Right forelimb (tissue), 1 donor: ENCODE data around the gene MICALL1.

Experiments
- DNase-seq: peaks from one replicate; pipeline ENCODE4 v3.0.0-alpha.2; 2018

Gene MICALL1, protein sequence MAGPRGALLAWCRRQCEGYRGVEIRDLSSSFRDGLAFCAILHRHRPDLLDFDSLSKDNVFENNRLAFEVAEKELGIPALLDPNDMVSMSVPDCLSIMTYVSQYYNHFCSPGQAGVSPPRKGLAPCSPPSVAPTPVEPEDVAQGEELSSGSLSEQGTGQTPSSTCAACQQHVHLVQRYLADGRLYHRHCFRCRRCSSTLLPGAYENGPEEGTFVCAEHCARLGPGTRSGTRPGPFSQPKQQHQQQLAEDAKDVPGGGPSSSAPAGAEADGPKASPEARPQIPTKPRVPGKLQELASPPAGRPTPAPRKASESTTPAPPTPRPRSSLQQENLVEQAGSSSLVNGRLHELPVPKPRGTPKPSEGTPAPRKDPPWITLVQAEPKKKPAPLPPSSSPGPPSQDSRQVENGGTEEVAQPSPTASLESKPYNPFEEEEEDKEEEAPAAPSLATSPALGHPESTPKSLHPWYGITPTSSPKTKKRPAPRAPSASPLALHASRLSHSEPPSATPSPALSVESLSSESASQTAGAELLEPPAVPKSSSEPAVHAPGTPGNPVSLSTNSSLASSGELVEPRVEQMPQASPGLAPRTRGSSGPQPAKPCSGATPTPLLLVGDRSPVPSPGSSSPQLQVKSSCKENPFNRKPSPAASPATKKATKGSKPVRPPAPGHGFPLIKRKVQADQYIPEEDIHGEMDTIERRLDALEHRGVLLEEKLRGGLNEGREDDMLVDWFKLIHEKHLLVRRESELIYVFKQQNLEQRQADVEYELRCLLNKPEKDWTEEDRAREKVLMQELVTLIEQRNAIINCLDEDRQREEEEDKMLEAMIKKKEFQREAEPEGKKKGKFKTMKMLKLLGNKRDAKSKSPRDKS

DNA sequence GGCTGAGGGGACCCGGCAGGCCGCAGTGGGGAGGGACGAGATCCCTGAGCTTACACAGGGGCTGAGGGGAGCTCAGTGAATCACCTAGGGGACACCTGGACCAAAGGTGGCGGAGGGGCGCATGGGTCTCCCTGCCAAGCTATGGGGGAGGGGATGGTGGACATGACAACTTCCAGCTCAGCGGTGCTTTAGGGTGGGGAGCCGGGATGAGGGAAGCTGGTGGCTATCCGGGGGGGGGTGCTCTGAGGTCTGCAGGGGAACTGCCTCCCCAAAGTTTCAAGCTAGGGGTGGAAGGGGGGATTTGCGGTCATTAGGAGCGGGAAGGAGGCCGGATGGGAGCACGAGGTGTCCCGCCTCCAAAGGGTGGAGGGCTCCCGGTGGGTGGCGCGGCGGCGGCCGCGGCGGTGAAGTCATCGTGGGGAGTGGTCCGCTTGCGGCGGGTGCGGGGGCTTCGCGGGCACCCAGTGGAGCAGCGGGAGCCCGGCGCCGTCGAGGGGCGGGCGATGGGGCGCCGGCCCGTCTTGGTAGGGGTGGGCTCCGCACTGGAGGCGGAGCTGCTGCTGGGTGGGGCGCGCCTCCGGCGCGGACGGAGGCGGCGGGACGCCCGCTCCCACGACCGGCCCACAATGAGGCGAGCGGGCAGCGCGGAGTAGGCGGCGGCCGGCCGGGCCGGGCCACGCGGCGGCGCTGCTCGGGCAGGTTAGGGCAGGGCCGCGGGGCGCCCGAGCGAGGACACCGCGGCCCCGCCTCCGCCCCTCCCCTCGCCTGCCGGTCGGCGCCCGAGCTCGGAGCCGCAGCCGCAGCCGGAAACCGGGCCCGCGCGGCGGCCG is at the start of gene MICALL1:
Gene MICALL1 (plus strand): TSS at position 764 of the 830 bp plus-strand sequence. CDS start 126 bp downstream, outside the sequence.
- peak; percentile 76 for DNase-seq

DNA sequence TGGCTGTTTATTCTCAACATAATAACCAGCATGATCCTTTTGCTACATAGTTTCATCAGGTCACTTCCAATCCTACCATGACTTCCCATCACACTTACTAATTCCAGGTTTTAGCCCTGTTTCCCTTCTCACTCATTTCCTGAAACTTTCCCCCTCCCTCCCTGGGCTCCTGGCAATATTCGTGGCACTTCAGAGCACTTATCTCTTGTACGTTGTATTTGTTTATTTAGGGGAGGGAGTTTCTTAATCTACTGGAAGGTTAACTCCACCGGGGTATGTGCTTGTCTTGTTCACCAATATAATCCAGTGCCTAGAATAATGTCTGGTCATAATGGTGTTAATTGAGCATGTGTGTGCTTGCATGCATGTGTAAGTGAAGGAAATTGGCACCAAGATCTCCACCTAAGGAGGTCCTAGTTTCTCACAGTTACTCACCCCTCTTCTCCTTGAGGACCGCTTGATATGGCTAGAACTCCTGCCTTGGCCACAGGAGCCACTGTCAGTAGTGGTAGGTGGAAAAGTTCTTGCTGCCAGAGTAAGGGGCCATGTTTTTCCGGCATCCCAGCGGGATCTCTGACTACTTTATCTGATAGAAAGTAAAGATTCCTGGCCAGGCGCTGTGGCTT is 45.2 kb upstream of the MICALL1 start:
- DNase-seq = no peak

DNA sequence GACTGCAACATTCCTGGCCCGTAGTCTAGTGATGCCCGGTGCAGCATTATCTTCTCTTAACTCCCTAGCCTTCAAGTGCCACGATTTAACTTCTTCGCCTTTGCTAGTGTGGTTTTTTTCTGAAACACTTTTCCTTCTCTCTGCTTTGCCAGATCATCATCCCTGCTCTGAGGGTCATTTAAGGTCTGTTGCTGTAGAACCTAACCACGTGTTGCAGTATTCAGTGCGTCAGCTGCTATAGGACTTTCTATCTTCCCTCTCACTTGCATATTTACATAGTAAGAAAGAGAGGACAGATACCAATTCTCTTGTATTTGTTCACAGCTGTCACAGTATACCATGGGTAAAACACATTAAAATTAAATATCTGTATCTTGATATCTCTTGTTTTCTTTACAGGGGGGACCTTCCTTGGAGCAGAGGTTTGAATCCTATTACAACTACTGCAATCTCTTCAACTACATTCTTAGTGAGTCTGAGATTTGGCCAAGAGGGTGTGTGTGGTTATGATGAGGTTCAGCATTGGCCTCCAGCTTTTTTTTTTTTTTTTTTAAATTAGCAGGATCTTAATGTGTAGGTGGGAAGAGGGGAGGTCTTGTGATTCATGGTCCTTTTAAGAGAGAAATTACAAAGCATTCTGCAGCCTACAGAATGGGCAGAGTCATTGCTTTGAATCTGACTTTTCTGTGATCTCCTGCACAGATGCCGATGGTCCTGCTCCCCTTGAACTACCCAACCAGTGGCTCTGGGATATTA is 43.3 kb upstream of the MICALL1 start:
- DNase-seq = no peak

DNA sequence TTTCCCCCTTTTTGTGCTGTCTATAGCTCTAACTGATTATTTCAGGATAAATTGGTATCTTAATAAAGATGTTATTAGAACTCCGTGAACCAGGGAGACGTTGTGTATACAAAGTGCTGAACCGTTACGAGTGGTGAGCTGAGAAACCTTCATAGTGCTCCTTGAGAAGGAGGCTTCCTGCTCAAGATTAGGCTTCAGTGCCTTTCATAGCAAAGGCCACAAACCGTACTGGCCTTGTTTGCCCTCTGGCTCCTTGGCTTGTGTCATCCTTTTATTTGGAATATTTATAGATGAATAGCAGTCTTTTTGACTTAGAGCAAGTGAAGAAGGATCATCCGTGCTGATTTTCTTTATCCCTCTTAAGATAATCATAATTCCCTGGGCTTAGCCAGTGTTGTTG is 40.6 kb upstream of the MICALL1 start:
- no peak for DNase-seq

GRCh38 chr22:37870273-37870672 is 35.8 kb upstream of the MICALL1 start:
- no peak for DNase-seq

GRCh38 chr22:37880668-37881440 is 25.2 kb upstream of the MICALL1 start:
- DNase-seq = no peak

DNA sequence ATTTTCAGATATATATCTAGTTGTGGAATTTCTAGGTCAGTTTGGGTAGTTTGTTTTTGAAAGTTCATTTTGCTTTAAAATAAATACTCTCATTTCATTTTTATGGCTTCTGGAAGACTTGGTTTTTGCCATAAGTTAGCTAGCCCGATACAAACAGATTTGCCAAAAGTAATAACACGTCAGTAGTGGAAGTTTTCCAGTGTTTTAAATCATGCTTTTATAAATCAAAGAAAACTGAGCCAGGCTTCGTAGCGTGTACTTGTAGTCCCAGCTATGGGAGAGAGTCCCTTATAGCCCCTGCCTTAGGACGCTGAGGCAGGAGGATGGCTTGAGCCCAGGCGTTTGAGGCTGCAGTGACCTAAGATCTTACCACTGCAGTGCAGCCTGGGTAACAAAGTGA is 21.7 kb upstream of the MICALL1 start:
- DNase-seq = no peak

DNA sequence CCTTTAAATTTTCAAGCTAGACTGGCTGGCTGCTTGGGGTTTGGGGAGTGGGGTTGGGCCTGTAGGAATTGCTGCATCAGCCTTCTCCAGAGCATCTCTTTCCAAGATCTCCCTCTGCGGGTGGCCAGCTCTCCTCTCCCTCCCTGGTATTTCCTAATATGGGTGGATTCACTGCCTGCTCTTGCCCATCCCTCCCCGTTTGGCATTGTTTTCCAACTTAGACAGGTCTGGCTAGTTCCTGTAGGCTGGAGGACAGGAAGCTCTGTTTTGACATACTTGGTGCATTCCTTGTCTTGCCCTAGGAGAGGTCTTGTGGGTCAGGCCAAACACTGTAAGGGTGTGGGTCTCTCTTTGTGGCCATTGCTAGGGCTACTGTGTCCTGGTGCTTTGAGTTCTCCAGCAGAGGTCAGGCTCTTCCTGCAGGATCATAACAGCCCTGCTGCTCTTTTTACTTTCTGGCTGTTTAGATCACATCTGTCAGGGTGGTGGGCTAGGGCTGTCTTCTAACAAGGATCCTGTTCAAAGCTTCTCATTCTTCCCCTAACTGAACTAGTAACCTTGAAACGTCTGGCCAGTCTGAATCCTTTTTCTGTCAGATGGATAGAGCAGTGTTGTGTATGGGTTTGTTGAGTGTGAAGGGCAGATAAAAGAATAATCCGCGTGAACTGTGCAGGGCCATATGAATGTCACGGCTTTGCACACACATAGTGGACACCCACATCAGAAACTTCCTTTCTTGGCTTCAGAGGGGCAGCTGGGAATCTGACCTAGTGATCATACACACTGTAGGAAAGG is 18.3 kb upstream of the MICALL1 start:
- DNase-seq = no peak

DNA sequence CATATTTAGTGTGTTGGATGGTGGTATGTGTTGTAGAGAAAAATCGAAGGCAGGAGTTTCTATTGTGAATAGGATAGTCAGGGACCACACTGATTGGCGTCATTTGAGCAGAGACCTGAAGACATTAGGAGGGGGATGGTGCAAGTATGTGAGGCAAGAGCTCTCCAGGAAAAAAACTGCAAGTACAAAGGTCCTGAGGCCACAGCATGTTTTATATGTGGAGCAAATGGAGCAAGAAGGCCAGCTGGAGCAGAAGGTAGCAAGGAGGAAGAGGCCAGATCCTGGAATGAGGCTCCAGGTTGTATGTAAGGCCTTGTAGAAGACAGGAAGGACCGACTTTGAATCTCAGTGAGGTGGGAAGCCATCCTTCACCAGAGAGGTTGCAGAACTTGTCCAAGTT is 14.2 kb upstream of the MICALL1 start:
- DNase-seq = no peak

- no peak for DNase-seq
These were observed 13.3 kb upstream of the MICALL1 start for GRCh38 chr22:37892566-37893335.

DNA sequence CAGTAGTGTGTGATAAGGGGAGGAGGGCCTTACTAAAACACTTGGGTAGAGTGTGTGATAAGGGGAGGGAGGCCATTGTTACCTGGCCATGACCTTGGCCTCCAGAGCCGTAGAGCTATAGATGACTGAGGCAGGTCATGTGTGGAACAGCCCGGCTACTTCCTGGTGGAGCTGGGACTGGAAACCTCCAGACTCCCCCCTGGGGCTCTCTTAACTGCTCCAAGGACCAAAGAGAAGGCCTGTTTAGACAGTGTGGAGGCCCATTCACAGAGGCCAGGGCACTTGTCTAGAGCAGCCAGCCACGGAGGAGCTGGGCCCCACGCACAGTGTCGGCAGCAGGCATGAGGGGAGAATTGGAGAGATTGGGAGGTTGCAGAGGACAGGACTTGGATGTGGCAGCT is 12.5 kb upstream of the MICALL1 start:
- DNase-seq = no peak

- DNase-seq = no peak
These were observed 11.0 kb upstream of the MICALL1 start for GRCh38 chr22:37894939-37895670.

DNA sequence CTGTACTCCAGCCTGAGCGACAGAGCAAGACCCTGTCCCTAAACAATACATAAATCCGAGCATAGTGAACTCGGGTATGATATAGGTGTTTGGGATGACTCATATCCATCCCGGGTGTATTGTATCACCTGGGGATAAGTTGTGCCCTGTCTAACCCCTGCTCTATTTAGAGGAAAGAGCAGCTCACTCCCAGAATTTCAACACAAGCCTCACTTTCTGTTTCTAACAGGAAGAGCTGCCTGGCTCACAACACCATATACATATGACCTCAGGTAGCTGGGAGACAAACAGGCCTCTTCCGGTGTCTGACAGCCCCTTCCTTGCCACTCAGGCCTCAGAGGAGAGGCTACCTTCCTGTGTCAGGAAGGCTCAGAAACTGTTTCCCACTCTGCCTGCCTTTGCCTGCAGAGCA is 9.9 kb upstream of the MICALL1 start:
- no peak for DNase-seq

DNA sequence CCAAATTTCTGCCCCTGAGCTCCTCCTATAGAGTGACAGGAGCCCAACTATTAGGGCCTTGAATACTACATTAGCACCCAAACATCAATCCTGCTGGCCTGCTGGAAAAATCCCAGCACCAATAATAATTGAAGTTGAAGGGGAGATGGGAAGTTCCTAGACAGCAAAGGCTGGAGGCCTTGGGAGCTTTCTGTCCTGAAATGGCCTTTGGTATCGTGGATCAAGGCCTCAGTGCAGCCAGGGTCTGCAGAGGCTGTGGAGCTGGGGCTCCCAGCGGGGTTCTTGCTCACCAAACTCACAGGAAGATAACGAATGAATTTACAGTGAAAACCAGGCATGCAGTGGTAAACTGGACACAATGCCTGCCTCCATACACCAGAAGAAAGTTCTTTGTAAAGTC is 9.2 kb upstream of the MICALL1 start:
- DNase-seq = no peak

GRCh38 chr22:37897807-37898206 is 8.3 kb upstream of the MICALL1 start:
- no peak for DNase-seq

DNA sequence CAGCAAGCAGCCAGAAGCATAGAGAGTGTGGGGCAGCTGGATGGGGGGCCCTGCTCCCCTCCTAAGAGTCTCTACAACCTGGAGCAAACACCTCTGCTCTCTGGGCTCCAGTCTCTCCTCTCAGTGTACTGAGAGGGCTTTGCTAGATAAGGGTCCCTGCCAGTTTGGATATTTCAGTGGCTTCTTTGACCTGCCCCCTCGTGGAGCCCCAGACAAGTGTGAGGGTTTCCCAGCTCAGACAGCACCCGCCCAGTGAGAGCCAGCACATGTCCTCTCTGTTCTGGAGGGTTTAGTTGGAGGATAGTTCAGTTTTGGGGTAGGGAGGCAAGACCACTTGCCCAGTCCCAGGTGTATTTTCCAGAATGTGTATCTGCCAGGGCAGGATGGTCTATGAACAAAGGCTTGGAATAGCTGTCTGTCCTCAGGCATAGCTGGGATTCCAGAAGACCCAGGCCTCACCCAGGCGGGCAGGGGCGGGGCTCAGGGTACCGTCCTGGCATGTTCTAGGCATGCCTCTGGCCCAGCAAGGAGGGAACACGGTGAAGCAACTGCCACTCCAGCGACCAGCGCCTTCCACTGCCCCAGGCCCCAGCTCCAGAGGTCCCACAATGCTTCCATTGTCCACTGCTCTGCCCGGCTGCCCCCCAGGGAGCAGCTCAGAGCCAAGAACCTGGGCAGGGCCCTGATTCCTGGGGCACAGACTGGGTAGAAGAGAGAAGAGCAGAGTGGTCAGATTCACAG is 7.5 kb upstream of the MICALL1 start:
- no peak for DNase-seq

DNA sequence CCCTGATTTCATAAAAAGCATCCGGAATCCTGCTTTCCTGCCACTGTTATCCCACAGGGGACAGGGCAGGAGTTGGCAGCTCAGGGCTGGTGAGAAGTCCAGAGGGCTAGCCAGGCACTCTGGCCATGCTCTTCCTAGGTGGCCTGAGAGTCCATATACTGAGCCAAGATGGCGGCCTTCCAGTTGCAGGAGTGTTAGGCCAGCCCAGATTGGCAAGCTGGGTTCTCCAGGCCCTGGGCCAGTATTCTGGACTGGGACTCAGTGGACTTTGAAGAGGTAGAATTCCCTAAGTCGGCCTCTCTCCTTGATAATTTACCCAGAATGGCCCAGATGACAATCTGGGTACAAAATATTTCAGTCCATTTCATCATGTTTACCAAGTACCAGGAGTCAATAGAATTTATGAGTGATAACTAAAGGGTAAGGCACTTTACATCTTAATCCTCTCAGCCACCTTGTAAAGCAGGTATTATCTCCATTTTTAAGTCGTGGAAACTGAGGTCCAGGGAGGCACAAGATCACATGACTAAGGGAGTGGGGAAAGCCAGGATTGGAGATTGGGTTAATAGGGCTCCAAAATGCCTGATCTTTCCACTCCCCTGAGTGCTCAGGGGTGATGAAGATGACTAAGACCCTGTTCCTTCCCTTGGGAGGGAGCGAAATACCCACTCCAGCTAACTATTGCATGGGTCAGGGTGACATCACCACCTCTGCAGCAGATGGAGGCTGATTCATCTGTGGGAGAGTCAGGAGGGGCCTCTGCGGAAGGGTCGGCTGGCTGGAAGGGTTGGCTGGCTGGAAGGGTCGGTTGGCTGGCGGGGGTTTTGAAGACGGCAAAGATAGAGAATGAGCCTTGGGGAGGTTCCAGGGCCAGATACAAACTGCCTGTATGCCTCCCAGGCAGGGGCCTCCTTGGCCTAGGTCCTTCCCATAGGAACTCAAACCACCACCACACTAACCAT is 1.2 kb upstream of the MICALL1 start:
- DNase-seq = no peak
